ENCODE data around the gene DDX6.
"Not testable (repeated sequence)": the region's sequence is repeated elsewhere in the genome, so short reads cannot be mapped to it uniquely, and the experiment has no call there.

The DDX6 gene

DNA sequence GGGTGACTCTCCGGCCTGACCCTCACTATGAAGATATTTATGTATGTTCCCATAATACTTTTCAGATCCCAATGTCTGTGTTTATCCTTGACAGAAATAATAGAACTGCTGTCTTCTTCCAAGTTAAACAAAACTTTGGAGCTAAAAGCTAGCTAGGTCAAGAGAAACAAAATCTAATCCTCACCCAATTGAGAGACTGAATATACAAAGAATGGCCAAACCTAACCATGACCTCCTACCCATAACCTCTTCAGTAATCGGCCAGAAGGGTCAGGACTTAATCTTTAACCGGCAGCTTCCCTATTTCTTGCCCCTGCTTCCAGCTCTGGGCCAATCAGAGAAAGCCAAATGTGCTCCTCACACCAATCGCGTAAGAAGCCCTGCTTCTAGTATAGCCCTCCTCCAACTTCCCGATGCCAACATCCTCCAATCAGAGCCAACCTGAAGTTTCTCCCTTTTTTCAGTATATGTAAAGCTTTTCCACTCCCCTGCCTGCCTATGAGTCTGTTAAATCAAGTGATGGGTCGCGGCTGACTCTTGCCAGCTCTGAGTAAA is 1.7 kb upstream of the DDX6 start:
- peak in 8 of 10 donors; percentile 36 to 93 (median 62) for DNase-seq
- intact Hi-C loops (cut with DNase I), result loop anchor here (5.0 kb wide), 1 partner anchor 135 kb away; the partner anchor contains the start of gene BCL9L

DNA sequence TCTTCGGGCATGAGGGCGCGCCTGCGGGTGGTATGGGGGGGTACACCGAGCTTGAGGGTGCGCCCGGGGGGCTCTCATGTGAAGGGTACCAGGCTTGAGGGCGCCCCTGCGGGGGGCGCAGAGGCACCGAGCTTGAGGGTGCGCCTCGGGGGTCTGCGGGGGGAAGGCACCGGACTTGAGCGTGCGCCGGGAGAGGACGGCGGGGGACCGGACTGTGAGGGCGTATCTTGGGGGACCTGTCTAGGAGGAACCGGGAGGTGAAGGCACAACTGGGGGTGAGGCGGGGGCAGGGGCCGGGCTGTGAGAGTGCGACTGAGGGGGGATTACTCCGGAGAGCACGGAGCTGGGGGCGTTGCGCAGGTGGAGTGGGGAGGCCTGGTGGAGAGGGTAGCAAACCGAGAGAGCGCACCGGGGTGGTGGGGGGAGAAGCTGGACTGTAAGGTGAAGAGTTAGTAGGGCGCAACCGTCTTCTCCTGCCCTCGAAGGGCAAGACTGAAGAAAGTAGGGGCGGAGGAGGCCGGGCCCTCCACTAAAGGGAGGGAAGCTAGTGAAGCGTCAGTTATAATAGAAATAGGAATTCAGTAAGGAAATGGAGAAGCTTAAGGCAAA is 1.1 kb upstream of the DDX6 start:
- intact Hi-C loops (cut with DNase I), result loop anchor here (5.0 kb wide), 1 partner anchor 135 kb away; the partner anchor contains the start of gene BCL9L
- peak in 7 of 10 donors; percentile 9 to 81 (median 25) for DNase-seq

DNA sequence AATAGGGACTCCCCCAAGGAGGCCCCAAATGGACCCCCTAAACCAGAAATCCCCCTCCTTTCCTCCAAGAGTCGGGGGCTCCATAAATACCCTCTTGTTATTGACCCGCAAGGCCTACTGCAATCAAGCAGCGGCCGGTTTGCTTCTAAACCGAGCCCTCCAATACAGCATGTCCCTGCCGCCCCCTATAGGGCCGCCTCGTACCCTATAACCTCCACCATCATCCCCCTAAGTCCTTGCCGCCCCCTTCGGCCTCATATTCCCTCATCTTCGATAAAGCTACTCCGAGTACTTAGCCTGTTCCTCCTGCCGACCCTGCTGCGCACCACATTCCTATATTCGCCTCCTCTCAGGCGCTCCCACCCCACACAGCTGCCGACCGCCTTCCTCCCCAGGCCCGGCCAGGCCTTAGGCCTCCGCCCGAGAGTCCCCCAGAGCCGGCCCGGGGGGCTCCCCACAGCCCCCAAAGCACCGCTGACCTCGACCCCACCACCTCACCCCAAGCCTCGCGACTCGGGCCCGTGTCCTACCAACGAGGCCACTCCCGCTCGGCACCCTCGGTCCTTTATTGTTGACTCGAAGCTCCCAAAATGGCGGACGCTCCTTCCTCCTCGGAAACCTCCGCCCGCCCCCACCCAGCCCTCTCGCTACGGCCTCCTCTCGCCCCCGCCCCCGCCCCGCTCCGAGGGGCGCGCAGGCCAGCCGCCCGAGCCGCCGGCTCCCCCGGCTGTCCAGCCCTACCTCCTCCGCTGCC is 430 bp downstream of the DDX6 start:
- peak; percentile 51 to 95 (median 74) for DNase-seq
- intact Hi-C loops (cut with DNase I), result loop anchor here (1.0 to 5.0 kb wide), 2 partner anchors 100 to 137 kb away; partner anchors contain the start of gene BCL9L

DNA sequence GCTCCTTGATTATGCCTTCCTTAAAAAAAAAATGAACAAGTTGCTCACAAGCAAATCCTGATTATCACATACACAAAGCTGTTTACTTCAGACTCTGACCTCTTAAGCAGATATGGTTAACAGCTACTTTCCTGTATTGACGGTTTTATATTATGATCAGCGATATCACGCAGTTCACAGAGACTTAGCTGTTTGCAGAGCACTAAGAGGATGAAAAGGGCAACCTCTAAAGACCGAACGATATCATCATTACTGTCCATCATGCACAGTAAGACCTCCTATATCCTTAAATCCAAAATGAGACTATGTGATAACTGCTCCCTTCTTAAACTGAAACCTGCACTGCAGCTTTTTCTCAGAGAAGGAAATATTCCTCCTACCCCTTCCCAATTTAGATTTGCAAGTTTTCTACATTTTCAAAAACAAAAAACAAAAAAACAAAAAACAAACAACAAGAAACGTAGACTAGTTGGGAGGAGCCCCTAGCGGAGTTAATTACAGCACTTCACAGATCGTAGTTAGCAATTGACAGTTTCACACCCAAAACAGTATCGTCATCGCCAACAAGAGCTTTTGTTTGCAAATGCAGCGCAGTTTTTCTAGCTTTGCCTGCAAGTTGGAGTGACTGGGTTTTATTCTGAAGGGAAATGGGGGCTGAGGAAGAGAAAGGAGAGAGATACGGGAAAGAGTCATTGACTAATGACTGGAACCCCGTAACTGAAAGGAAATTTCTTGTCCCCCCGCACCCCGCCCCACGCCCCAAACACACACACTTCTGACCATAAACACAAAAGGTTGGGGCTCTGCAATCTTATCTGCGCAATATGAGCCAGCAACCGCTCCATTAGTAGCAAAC is 1.2 kb downstream of the DDX6 start:
- DNase-seq, result peak in 2 of 10 donors; percentile 14 to 54
- intact Hi-C loops (cut with DNase I), result loop anchor here (1.0 to 5.0 kb wide), 2 partner anchors 99 to 138 kb away; partner anchors contain the start of gene BCL9L

DNA sequence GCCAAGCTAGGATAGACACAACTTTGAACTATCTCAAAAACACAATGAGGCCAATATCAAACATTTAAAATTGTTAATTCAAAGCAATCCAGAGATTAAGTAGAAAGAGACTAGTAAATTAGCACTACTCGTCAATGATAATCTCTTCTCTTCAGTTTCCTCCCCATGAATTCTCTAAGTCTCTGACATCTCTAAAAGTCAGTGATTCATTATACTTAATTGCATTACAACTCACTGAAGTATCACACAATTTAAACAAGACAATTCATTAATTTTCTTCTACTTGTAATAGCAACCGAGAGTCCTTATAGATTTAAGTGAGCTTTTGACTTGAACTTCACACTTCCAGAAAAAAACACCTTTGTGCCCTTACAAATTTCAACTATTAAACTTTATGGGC is 4.3 kb downstream of the DDX6 start:
- intact Hi-C loops (cut with DNase I), result no loop called here
- no peak for DNase-seq

DNA sequence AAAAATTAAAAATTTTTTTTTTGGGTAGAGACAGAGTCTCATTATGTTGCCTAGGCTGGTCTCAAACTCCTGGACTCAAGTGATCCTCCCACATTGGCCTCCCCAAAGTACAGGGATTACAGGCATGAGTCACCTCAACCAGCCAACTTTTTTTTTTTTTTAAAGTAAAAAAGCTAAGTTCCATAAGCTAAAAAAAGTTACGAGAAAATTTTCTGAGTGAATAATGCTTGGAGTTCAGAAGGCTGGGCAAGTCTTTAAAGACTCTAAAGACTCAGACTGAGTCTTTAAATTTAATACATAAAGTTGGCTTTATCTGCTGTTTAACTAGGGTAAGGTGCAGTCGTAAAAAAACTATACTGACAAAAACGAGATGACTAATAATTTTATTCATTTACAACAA is 5.6 kb downstream of the DDX6 start:
- no peak for DNase-seq
- intact Hi-C loops (cut with DNase I), result no loop called here

DNA sequence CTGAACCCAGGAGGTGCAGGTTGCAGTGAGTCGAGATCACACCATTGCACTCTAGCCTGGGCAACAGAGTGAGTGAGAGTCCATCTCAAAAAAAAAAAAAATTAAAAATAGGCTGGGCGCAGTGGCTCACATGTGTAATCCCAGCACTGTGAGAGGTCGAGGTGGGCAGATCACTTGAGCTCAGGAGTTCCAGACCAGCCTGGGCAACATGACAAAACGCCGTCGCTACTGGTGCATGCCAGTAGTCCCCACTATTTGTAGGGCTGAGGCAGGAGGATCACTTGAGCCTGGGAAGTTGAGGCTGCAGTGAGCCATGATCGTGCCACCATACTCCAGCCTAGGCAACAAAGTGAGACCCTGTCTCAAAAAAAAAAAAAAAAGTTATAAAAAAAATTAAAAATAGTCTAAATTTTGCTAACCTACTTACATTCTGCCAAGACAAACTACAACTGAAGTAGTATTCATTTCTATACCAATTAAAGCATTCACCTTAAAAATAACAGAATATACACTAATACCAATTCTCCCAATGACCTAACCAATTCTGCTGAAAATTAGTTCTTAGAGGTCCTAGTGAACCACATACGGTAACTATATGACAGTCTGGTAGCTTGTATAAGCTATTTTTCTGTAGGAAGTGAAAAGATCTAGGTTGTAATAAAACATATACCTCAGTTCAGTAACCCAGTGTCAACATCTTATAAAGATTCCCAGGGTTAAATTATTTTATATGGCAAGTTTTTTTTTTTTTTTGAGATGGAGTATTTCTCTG is 7.1 kb downstream of the DDX6 start:
- DNase-seq, result no peak
- intact Hi-C loops (cut with DNase I), result no loop called here

DNA sequence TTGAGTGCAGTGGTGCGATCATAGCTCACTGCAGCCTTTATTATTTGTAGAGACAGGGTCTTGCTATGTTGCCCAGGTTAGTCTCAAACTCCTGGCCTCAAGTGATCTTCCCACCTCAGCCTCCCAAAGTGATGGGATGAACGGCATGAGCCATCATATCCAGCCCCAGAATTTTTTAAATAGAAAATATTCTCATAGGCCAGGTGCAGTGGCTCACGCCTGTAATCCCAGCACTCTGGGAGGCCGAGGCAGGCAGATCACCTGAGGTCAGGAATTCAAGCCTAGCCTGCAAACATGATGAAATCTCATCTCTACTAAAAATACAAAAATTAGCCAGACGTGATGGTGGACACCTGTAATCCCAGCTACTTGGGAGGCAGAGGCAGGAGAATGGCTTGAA is 7.6 kb downstream of the DDX6 start:
- DNase-seq; intact Hi-C loops (cut with DNase I): not testable (repeated sequence)

DNA sequence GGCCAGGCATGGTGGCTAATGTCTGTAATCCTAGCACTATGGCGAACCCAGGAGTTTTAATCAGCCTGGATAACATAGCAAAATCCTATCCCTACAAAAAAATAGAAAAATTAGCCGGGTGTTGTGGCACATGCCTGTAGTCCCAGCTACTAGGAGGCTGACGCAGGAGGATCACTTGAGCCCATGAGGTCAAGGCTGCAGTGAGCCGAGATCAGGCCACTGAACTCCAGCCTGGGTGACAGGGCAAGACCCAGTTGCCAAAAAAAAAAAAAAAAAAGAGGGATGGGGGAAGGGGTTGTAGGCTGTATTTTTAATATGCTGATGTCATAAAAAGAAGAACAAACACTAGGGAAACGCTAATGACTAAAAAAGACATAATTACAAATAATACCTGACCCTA is 12.1 kb downstream of the DDX6 start:
- no peak for DNase-seq

DNA sequence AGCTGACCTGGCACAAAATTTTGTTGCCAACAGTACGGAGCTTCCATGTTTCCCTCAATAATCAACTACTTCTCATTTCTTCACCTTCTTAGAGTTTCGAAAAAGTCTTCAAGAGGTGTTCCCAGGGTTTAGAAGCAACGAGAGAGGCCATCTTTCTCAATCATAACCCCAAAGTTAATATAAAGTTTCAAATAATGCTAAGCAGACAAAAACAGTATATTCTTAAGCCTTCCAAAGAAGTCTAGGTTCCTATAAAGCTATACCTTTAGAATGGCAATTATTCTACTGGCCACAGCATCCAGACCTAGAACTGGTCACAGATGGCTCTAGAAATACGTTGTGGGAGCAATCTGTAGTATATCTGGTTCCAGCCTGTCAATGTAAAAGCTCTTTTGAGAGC is 16.9 kb downstream of the DDX6 start:
- DNase-seq, result no peak
- intact Hi-C loops (cut with DNase I), result no loop called here

More for the DNA sequence above, 12.1 kb downstream of the DDX6 start:
- intact Hi-C loops (cut with DNase I), result no loop called here

DNA sequence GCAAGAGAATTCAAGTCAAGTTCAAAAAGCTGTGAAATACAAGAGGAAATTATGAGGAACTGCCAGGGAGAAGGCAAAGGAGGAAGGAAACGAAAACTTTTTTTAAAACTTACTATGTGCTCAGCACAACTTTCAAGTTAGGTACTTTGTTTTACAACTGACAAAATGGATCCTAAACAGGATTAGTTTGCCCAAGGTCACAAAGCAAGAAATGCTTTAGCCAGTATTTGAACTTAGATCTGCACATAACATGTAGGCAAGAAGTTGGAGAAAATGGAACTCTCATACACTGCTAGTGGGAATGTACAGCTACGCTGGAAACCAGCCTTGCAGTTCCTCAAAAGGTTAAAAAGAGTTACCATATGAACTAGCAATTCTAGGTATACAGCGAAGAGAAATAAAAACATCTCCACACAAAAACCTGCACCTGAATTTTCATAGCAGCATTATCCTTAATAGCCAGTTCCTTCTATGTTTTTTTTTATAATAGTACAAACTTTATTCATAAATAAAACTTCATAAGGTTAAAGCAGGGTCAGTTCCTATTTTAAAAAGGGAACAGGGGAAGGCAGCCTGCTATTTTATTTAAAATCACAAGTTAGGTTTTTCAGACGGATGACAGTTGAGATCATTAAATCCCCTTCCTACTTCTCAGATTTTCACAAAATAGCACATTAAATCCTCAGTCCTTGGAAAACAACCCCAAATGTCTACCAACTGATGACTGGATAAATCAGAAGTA is 19.2 kb downstream of the DDX6 start:
- no peak for DNase-seq
- intact Hi-C loops (cut with DNase I), result no loop called here

DNA sequence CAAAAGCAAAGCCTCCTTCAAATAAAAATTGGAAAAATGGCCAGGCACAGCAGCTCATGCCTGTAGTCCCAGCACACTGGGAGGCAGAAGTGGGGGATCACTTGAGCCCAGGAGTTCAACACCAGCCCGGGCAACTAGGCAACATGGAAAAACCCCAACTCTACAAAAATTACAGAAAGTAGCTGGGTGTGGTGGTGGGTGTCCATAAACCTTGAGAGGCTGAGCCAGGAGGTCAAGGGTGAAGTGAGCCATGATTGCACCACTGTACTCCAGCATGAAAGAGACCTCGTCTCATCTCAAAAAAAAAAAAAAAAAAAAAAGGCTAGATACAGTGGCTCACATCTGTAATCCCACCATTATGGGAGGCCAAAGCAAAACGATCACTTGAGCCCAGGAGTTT is 22.3 kb downstream of the DDX6 start:
- intact Hi-C loops (cut with DNase I), result no loop called here
- no peak for DNase-seq

DNA sequence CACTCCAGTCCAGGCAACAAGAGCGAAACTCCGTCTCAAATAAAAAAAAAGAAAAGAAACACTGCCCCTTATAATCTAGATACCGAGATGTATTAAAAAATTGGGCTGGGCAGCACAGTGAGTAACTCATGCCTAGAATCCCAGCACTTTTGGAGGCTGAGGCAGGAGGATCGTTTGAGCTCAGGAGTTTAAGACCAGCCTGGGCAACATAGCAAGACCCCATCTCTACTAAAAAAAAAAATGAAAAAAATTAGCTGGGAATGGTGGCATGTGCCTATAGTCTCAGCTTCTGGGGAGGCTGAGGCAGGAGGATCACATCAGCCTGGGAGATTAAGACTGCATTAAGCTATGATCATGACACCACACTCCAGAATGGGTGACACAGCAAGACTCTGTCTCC is 24.9 kb downstream of the DDX6 start:
- DNase-seq, result no peak
- intact Hi-C loops (cut with DNase I), result no loop called here

DNA sequence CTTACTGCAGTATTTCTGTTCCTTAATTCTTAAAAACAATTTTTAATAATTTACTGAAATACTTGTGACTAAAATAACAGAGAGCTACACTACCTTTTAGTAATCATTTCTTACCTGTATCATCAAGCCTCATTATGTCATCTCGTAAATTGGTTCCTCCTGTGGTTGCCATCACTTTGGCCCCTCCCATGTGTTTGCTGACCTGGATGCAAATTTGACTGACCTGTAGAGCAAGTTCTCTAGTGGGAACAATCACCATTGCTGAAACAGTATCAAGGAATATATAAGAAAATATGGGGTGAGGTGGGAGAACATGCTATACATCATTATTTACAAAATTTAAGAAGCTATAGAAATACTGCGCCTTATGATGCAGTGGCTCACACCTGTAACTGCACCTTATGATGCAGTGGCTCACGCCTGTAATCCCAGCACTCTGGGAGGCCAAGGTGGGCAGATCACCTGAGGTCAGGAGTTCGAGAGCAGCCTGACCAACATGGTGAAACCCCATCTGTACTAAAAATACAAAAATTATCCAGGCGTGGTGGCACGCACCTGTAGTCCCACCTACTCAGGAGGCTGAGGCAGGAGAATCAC is 25.8 kb downstream of the DDX6 start:
- intact Hi-C loops (cut with DNase I); DNase-seq: not testable (repeated sequence)

DNA sequence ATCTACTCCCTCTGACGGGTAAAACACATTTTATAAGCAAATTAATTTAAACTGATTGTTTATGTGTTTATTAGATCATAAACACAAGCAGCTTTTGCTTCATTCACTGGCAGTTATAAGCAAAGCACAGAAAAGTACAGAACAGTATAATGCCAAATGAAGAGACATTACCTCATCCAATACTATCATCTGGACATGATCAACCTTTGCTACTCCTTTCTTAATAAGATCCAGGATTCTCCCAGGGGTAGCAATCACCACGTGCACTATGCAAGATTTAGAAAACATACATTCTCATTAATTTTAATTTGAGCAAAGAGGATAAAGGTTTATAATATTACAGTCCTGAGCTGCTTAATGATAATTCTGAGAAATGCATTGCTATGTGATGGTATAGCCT is 27.9 kb downstream of the DDX6 start:
- intact Hi-C loops (cut with DNase I), result no loop called here
- no peak for DNase-seq

DNA sequence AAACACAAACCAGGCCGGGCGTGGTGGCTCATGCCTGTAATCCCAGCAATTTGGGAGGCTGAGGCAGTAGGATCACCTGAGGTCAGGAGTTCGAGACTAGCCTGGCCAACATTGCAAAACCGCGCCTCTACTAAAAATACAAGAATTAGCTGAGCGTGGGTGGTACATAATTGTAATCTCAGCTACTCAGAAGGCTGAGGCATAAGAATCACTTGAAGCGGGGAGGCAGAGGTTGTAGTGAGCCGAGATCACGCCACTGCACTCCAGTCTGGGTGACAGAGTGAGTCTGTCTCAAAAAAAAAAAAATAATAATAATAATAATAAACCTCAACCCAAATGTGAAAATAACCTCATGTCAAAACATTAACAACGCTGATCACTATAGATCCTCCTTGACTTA is 29.0 kb downstream of the DDX6 start:
- intact Hi-C loops (cut with DNase I), result not testable (repeated sequence)
- peak in 1 of 10 donors; percentile 57 for DNase-seq

DNA sequence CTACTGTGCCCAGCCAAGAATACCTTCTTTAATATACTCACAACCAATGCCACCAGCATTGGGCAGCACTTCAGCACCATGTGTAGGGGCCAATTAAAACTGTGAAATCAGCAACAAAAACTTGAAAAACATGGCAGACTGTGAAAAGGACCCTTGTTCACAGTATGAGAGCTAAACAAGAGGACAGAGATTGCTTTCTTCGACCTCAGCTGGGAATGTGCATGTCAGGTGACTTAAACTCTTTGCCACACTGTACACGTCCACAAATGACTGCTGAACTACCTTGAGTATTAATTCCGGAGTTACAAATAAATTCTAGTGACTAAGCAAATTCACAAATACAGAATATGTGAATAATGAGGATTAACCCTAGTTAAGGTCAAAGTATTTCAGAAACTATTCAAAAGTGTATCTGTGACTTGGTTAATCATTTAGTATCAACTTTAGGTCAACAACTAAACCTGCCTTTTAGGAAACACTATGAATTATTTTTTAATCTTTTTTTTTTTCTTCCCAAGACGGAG is 33.0 kb downstream of the DDX6 start:
- intact Hi-C loops (cut with DNase I), result no loop called here
- peak in 3 of 10 donors; percentile 11 to 61 (median 33) for DNase-seq

DNA sequence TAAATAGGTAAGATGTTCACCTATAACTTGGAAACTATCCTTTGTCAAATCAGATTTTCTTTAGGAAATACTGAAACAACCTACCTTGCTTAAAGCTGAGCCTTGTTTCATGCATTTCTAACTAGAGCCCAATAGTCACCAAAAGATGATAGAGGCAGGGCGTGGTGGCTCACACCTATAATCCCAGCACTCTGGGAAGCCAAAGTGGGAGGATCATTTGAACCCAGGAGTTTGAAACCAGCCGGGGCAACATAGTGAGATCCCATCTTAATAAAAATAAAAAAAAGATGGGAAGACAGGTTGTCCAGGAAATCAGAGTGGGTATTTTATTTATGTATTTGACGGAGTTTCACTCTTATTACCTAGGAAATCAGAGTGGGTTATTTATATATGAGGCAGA is 38.3 kb downstream of the DDX6 start:
- DNase-seq, result no peak
- intact Hi-C loops (cut with DNase I), result no loop called here

DNA sequence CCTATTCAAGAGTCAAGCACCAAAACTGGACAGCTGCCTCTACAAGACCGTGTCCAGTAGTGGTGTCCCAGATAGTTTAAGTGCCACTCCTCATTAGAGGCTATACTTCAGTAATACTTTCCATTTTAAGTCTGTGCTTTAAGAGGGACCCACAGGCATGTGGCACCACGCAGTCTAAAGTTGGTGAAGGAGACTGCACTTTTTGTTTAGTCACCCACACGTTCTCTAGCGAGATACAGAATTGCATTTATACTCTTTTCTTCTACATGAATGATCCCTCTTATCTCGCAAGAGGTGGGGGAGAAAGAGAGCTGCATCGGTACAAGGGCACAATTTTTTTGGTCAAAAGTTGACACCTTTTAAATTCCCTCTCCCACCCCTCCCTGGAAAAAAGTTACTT is 41.5 kb downstream of the DDX6 start:
- no peak for DNase-seq
- intact Hi-C loops (cut with DNase I), result no loop called here

Measured in posterior cingulate gyrus (tissue), 11 donors.